ENCODE measurements around the gene BICDL1.

BICDL1 gene

GRCh38 chr12:120081641-120082040, 92.6 kb downstream of the BICDL1 start:
- no peak for DNase-seq (ENCODE audit: low spot score)

- no peak for DNase-seq (ENCODE audit: low spot score)
Measured at GRCh38 chr12:120085920-120086645, 97.0 kb downstream of the BICDL1 start.

GRCh38 chr12:120086801-120087621, 98.0 kb downstream of the BICDL1 start:
- DNase-seq (ENCODE audit: low spot score), result peak; percentile 99

GRCh38 chr12:120089105-120089504, 100.1 kb downstream of the BICDL1 start:
- DNase-seq (ENCODE audit: low spot score), result no peak

- no peak for DNase-seq (ENCODE audit: low spot score)
Measured at GRCh38 chr12:120089796-120090195, 100.8 kb downstream of the BICDL1 start.

- DNase-seq (ENCODE audit: low spot score), result no peak
Measured at GRCh38 chr12:120090206-120090605, 101.2 kb downstream of the BICDL1 start.

- no peak for DNase-seq (ENCODE audit: low spot score)
Measured at GRCh38 chr12:120090626-120091295, 101.7 kb downstream of the BICDL1 start.

GRCh38 chr12:120091371-120092090, 102.5 kb downstream of the BICDL1 start:
- DNase-seq (ENCODE audit: low spot score), result no peak

- DNase-seq (ENCODE audit: low spot score), result no peak
Measured at GRCh38 chr12:120092551-120093335, 103.7 kb downstream of the BICDL1 start.

- no peak for DNase-seq (ENCODE audit: low spot score)
Measured at GRCh38 chr12:120093336-120093591, 104.2 kb downstream of the BICDL1 start.

- no peak for DNase-seq (ENCODE audit: low spot score)
Measured at GRCh38 chr12:120093592-120094355, 104.7 kb downstream of the BICDL1 start.

GRCh38 chr12:120094485-120094884, 105.4 kb downstream of the BICDL1 start:
- no peak for DNase-seq (ENCODE audit: low spot score)

GRCh38 chr12:120095331-120095730, 106.3 kb downstream of the BICDL1 start:
- no peak for DNase-seq (ENCODE audit: low spot score)

- DNase-seq (ENCODE audit: low spot score), result no peak
Measured at GRCh38 chr12:120095736-120096135, 106.7 kb downstream of the BICDL1 start.

- DNase-seq (ENCODE audit: low spot score), result no peak
Measured at GRCh38 chr12:120096671-120097202, 107.7 kb downstream of the BICDL1 start.

GRCh38 chr12:120098756-120099470, 109.9 kb downstream of the BICDL1 start:
- no peak for DNase-seq (ENCODE audit: low spot score)

GRCh38 chr12:120099738-120100137, 110.7 kb downstream of the BICDL1 start:
- DNase-seq (ENCODE audit: low spot score), result no peak

- peak; percentile 67 for DNase-seq (ENCODE audit: low spot score)
Measured at GRCh38 chr12:120100630-120101029, 111.6 kb downstream of the BICDL1 start.

GRCh38 chr12:120101182-120101581, 112.1 kb downstream of the BICDL1 start:
- DNase-seq (ENCODE audit: low spot score), result no peak

GRCh38 chr12:120101617-120102016, 112.6 kb downstream of the BICDL1 start:
- no peak for DNase-seq (ENCODE audit: low spot score)
